ENCODE results near the gene ETFA.

Gene ETFA

DNA sequence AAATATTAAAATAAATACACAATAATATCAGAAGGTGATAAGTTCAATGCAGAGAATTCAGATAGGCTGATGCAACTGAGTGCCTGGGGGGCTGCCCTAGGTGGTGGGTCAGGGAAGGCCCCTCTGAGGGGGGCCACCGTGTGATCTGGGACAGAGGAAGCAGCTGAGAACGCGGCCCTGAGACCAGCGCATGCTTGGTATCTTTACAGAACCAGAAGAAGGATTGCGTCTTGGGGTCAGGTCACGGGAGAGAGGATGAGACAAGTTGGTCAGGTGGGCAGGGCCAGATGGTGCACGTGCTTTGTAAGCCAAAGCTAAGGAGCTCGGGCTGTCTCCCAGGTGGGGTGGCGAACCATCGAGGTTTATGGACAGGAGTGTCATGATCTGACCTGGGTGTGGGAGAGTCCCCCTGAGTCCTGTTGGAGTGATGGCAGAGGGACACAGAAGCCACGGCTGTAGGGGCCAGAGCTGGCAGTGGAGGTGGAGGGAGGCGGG lies 121.2 kb downstream of the ETFA start:
- TF ChIP-seq, protein P1, sequence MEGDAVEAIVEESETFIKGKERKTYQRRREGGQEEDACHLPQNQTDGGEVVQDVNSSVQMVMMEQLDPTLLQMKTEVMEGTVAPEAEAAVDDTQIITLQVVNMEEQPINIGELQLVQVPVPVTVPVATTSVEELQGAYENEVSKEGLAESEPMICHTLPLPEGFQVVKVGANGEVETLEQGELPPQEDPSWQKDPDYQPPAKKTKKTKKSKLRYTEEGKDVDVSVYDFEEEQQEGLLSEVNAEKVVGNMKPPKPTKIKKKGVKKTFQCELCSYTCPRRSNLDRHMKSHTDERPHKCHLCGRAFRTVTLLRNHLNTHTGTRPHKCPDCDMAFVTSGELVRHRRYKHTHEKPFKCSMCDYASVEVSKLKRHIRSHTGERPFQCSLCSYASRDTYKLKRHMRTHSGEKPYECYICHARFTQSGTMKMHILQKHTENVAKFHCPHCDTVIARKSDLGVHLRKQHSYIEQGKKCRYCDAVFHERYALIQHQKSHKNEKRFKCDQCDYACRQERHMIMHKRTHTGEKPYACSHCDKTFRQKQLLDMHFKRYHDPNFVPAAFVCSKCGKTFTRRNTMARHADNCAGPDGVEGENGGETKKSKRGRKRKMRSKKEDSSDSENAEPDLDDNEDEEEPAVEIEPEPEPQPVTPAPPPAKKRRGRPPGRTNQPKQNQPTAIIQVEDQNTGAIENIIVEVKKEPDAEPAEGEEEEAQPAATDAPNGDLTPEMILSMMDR (IDR thresholded peaks at IDR 0.05; ENCODE audit: control insufficient read depth, extremely low read depth, insufficient read depth) = no peak
- DNase-seq (ENCODE audit: low read depth) = no peak
- no peak overlapping the region; the same call in 1 of the 2 replicates for H3K4me3 ChIP-seq (ENCODE audit: low read depth, low read length)

GRCh38 chr15:76189106-76189505 lies 122.2 kb downstream of the ETFA start:
- TF ChIP-seq, protein P1 (IDR thresholded peaks at IDR 0.05; ENCODE audit: control insufficient read depth, extremely low read depth, insufficient read depth) = no peak
- no peak overlapping the region for H3K4me3 ChIP-seq (ENCODE audit: low read depth, low read length)
- DNase-seq (ENCODE audit: low read depth) = no peak

GRCh38 chr15:76187163-76187562 lies 124.1 kb downstream of the ETFA start:
- TF ChIP-seq, protein P1 (IDR thresholded peaks at IDR 0.05; ENCODE audit: control insufficient read depth, extremely low read depth, insufficient read depth) = no peak
- H3K4me3 ChIP-seq (ENCODE audit: low read depth, low read length) = no peak overlapping the region
- no peak for DNase-seq (ENCODE audit: low read depth)

- no peak overlapping the region for H3K4me3 ChIP-seq (ENCODE audit: low read depth, low read length)
- no peak for DNase-seq (ENCODE audit: low read depth)
- TF ChIP-seq, protein P1 (IDR thresholded peaks at IDR 0.05; ENCODE audit: control insufficient read depth, extremely low read depth, insufficient read depth) = peak; percentile 39
Measured at GRCh38 chr15:76185716-76186115, 125.6 kb downstream of the ETFA start.

GRCh38 chr15:76184650-76185035 lies 126.6 kb downstream of the ETFA start:
- H3K4me3 ChIP-seq (ENCODE audit: low read depth, low read length) = no peak overlapping the region
- no peak for DNase-seq (ENCODE audit: low read depth)
- TF ChIP-seq, protein P1 (IDR thresholded peaks at IDR 0.05; ENCODE audit: control insufficient read depth, extremely low read depth, insufficient read depth) = no peak

- no peak for DNase-seq (ENCODE audit: low read depth)
- TF ChIP-seq, protein P1 (IDR thresholded peaks at IDR 0.05; ENCODE audit: control insufficient read depth, extremely low read depth, insufficient read depth) = no peak
- H3K4me3 ChIP-seq (ENCODE audit: low read depth, low read length) = no peak overlapping the region
Measured at GRCh38 chr15:76183930-76184649, 127.2 kb downstream of the ETFA start.

GRCh38 chr15:76181705-76182107 lies 129.6 kb downstream of the ETFA start:
- H3K4me3 ChIP-seq (ENCODE audit: low read depth, low read length) = no peak overlapping the region
- no peak for DNase-seq (ENCODE audit: low read depth)
- TF ChIP-seq, protein P1 (IDR thresholded peaks at IDR 0.05; ENCODE audit: control insufficient read depth, extremely low read depth, insufficient read depth) = no peak
